PC-9 (cell line): ENCODE data around the gene BMPR1B. TPM values are rescaled to one million over a fixed set of nuclear protein-coding genes. Genes with fewer than 3 reads are reported as not detected.

Source experiments
- BruUV-seq: library from RNA; stranded (reverse); fragments of 400-500 nt; replicated peaks from 2 replicates; lab custom pipeline; 2021; lab: Mats Ljungman, UMichigan
- CTCF ChIA-PET: fragments of 300-600 bp; sonication (Branson Sonifier 250); formaldehyde crosslinking; loops from one replicate; lab custom pipeline; 2022; ENCODE audit warnings: antibody characterized with exemption; lab: Charles Lee
- POLR2A ChIA-PET: fragments of 300-600 bp; sonication (Branson Sonifier 250); formaldehyde crosslinking; loops from one replicate; lab custom pipeline; 2022; ENCODE audit warnings: antibody characterized with exemption; ENCODE audit not compliant: unreplicated experiment; lab: Charles Lee
- DNase-seq, 2 experiments: peaks; one replicate each; pipeline versions ENCODE4 v3.0.0 to v3.0.0-alpha.2; 2015 to 2022; ENCODE audit warnings: mixed read lengths in 1 of 2
- H2AFZ ChIP-seq: fragments of 200-600 bp; sonication (generic); 2 replicates; pipeline ENCODE4 v1.8.1; 2017; ENCODE audit warnings: antibody characterized with exemption
- H3F3A ChIP-seq: fragments of 200-600 bp; sonication (generic); 2 replicates; pipeline ENCODE4 v1.8.1; 2017; ENCODE audit warnings: antibody characterized with exemption, mild to moderate bottlenecking, low read depth; ENCODE audit not compliant: insufficient read depth
- H3K27ac ChIP-seq: fragments of 200-600 bp; sonication (generic); 2 replicates; pipeline ENCODE4 v1.6.1; 2016; ENCODE audit warnings: mixed run types
- H3K27me3 ChIP-seq: fragments of 200-600 bp; sonication (generic); 2 replicates; pipeline ENCODE4 v1.6.1; 2016; ENCODE audit warnings: low read depth, mixed run types; ENCODE audit not compliant: insufficient read depth
- H3K36me3 ChIP-seq: fragments of 200-600 bp; sonication (generic); 2 replicates; pipeline ENCODE4 v1.6.1; 2016; ENCODE audit warnings: low read depth, mixed run types
- H3K4me1 ChIP-seq: fragments of 200-600 bp; sonication (generic); replicated peaks from 2 replicates; pipeline ENCODE4 v1.6.1; 2016; ENCODE audit warnings: mixed run types; ENCODE audit not compliant: insufficient read depth
- H3K4me2 ChIP-seq: fragments of 200-600 bp; sonication (generic); 2 replicates; pipeline ENCODE4 v1.6.1; 2017; ENCODE audit warnings: mixed run types
- H3K4me3 ChIP-seq: fragments of 200-600 bp; sonication (generic); 2 replicates; pipeline ENCODE4 v1.6.1; 2016; ENCODE audit warnings: mixed run types
- H3K79me2 ChIP-seq: fragments of 200-600 bp; sonication (generic); 2 replicates; pipeline ENCODE4 v1.6.1; 2017; ENCODE audit warnings: low read depth, mixed run types
- H3K9me2 ChIP-seq: fragments of 200-600 bp; sonication (generic); 2 replicates; pipeline ENCODE4 v1.8.1; 2017; ENCODE audit warnings: mild to moderate bottlenecking; ENCODE audit not compliant: insufficient read depth
- H3K9me3 ChIP-seq: fragments of 200-600 bp; sonication (generic); 2 replicates; pipeline ENCODE4 v1.8.1; 2016; ENCODE audit warnings: low read depth; ENCODE audit not compliant: insufficient read depth
- H4K20me1 ChIP-seq: fragments of 200-600 bp; sonication (generic); 2 replicates; pipeline ENCODE4 v1.8.1; 2017; ENCODE audit not compliant: insufficient read depth
- CTCF ChIP-seq: fragments of 200-600 bp; sonication (generic); conservative IDR thresholded peaks from 2 replicates; pipeline ENCODE4 v1.6.1; 2017; ENCODE audit warnings: mixed run types, antibody characterized with exemption, mild to moderate bottlenecking, moderate library complexity
- EZH2 ChIP-seq: fragments of 200-600 bp; sonication (generic); IDR thresholded peaks from 2 replicates; pipeline ENCODE4 v1.8.0; 2017; ENCODE audit warnings: antibody characterized with exemption, low read depth
- intact Hi-C: fragments of 100-400 bp; cut with micrococcal nuclease; formaldehyde crosslinking; loops from one replicate; pipeline ENCODE4 v1.10.0; 2022; ENCODE audit not compliant: unreplicated experiment
- total RNA-seq: library from RNA; stranded (reverse); gene quantifications from 2 replicates; pipeline ENCODE4 v1.2.3, GENCODE V29; 2021

The BMPR1B gene
- total RNA-seq, 1 experiment from 2014 or later: 1.1 TPM

GRCh38 chr4:94968493-94968892 is 210.7 kb downstream of the BMPR1B start:
- Histone ChIP-seq H4K20me1 (no peaks in the 10 kb centered on the region), H3K4me1 (no peaks in the 10 kb centered on the region), H3K27ac (no peak overlapping the region), H3K79me2 (no peaks in the 10 kb centered on the region), H3K36me3 (no peaks in the 10 kb centered on the region), H3K9me3 (no peaks in the 10 kb centered on the region), H3K4me3 (no peak overlapping the region), H3K4me2 (no peak overlapping the region), H3F3A (no peaks in the 10 kb centered on the region), H3K27me3 (no peaks in the 10 kb centered on the region), H2AFZ (no peak overlapping the region), H3K9me2 (no peaks in the 10 kb centered on the region)
- BruUV-seq: no TSS peak
- CTCF ChIA-PET: no interaction called here
- intact Hi-C loops: no loop called here
- DNase-seq: no peak
- TF ChIP-seq EZH2 (no peak), CTCF (no peak)
- POLR2A ChIA-PET: no interaction called here

DNA sequence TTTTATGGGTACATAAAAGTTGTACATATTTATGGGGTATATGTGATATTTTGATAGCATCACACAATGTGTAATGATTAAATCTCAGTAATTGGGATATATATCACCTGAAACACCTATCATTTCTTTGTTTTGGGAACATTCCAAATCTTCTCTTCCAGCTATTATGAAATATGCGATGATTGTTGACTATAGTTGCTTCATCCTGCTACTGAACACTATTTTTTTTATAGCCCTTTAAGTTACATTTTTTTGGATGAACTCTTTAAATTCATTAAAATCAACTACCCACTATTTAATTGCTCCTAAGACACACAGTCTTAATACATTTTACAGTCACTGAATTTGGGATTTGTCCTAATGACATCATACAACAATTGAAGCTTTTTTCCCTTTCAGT is 212.9 kb downstream of the BMPR1B start:
- CTCF ChIA-PET: no interaction called here
- TF ChIP-seq CTCF: no peak
- TF ChIP-seq EZH2: no peak
- POLR2A ChIA-PET: no interaction called here
- Histone ChIP-seq H3K36me3 (no peaks in the 10 kb centered on the region), H3K4me3 (no peak overlapping the region), H4K20me1 (no peaks in the 10 kb centered on the region), H3K4me2 (no peak overlapping the region), H3K27ac (no peak overlapping the region), H3K9me2 (no peaks in the 10 kb centered on the region), H2AFZ (no peak overlapping the region), H3F3A (no peaks in the 10 kb centered on the region), H3K79me2 (no peaks in the 10 kb centered on the region), H3K27me3 (no peaks in the 10 kb centered on the region), H3K9me3 (no peaks in the 10 kb centered on the region), H3K4me1 (no peaks in the 10 kb centered on the region)
- BruUV-seq: no TSS peak
- intact Hi-C loops: no loop called here
- DNase-seq: no peak

GRCh38 chr4:94974773-94975172 is 217.0 kb downstream of the BMPR1B start:
- intact Hi-C loops: no loop called here
- peak in 1 of 2 experiments; percentile 34 for DNase-seq
- BruUV-seq: no TSS peak
- ChIA-PET POLR2A (no interaction called here), CTCF (no interaction called here)
- no peaks in the 10 kb centered on the region for H3K36me3 ChIP-seq
- TF ChIP-seq CTCF: no peak
- TF ChIP-seq EZH2: no peak
- H3F3A ChIP-seq: no peaks in the 10 kb centered on the region
- H3K27me3 ChIP-seq: no peaks in the 10 kb centered on the region
- H3K4me1 ChIP-seq: no peaks in the 10 kb centered on the region
- no peak overlapping the region for H3K27ac ChIP-seq
- H3K4me2 ChIP-seq: no peak overlapping the region
- H2AFZ ChIP-seq: no peak overlapping the region
- no peak overlapping the region for H3K4me3 ChIP-seq
- no peaks in the 10 kb centered on the region for H4K20me1 ChIP-seq
- H3K9me3 ChIP-seq: no peaks in the 10 kb centered on the region
- H3K79me2 ChIP-seq: no peaks in the 10 kb centered on the region
- no peaks in the 10 kb centered on the region for H3K9me2 ChIP-seq
